Chondrocyte (in vitro differentiated cells): ENCODE results near the gene ABI2. TPM values are rescaled to one million over a fixed set of nuclear protein-coding genes. Genes with fewer than 3 reads are reported as not detected.

Source experiments
- DNase-seq: peaks from one replicate; pipeline ENCODE4 v3.0.0; 2021; ENCODE audit warnings: mixed read lengths, low spot score
- H3K27ac Mint-ChIP-seq: one replicate; pipeline ENCODE4 v1.8.0; 2021; ENCODE audit warnings: mild to moderate bottlenecking, moderate library complexity, mixed read lengths; ENCODE audit not compliant: unreplicated experiment
- H3K27me3 Mint-ChIP-seq: 2 replicates; pipeline ENCODE4 v1.8.0; 2021; ENCODE audit warnings: low read depth, mixed read lengths
- H3K36me3 Mint-ChIP-seq: 2 replicates; pipeline ENCODE4 v1.8.0; 2021; ENCODE audit warnings: low read depth, mixed read lengths
- H3K4me1 Mint-ChIP-seq: 2 replicates; pipeline ENCODE4 v1.8.0; 2021; ENCODE audit warnings: low read depth, mild to moderate bottlenecking, mixed read lengths
- H3K4me3 Mint-ChIP-seq: one replicate; pipeline ENCODE4 v1.8.0; 2021; ENCODE audit warnings: mild to moderate bottlenecking, moderate library complexity, mixed read lengths; ENCODE audit not compliant: unreplicated experiment
- H3K9me3 Mint-ChIP-seq: 2 replicates; pipeline ENCODE4 v1.8.0; 2021; ENCODE audit warnings: low read depth, mixed read lengths
- CTCF ChIP-seq: fragments of 200-600 bp; sonication (generic); IDR thresholded peaks from 2 replicates; pipeline ENCODE4 v1.5.0; 2021; ENCODE audit warnings: antibody characterized with exemption, mild to moderate bottlenecking, moderate library complexity
- total RNA-seq: library from RNA; stranded (reverse); gene quantifications from 3 replicates; pipeline ENCODE4 v1.2.1, GENCODE V29; 2021

Gene ABI2
- total RNA-seq, 1 donor from 2014 or later, result 48.1 TPM

DNA sequence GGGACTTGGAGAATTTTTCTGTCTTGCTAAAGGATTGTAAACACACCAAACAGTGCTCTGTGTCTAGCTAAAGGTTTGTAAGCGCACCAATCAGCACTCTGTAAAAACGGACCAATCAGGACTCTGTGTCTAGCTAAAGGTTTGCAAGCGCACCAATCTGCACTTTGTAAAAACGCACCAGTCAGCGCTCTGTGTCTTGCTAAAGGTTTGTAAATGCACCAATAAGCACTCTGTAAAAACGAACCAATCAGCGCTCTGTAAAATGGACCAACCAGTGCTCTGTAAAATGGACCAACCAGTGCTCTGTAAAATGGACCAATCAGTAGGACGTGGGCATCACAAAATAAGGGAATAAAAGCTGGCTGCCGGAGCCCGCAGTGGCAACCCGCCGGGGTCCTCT is 16.5 kb downstream of the ABI2 start:
- peaks cover 20% of the 10 kb centered on the region for H3K4me1 Mint-ChIP-seq
- no peaks in the 10 kb centered on the region for H3K36me3 Mint-ChIP-seq
- no peak overlapping the region for H3K4me3 Mint-ChIP-seq
- H3K27ac Mint-ChIP-seq, result no peak overlapping the region
- TF ChIP-seq CTCF, result no peak
- H3K9me3 Mint-ChIP-seq, result no peaks in the 10 kb centered on the region
- no peaks in the 10 kb centered on the region for H3K27me3 Mint-ChIP-seq
- DNase-seq, result no peak

- H3K4me1 Mint-ChIP-seq, result peaks cover 7% of the 10 kb centered on the region
- no peaks in the 10 kb centered on the region for H3K27me3 Mint-ChIP-seq
- no peak overlapping the region for H3K4me3 Mint-ChIP-seq
- no peak for TF ChIP-seq CTCF
- no peak for DNase-seq
- no peaks in the 10 kb centered on the region for H3K9me3 Mint-ChIP-seq
- H3K27ac Mint-ChIP-seq, result no peak overlapping the region
- H3K36me3 Mint-ChIP-seq, result no peaks in the 10 kb centered on the region
Observed at GRCh38 chr2:203346612-203347011, 18.4 kb downstream of the ABI2 start.

DNA sequence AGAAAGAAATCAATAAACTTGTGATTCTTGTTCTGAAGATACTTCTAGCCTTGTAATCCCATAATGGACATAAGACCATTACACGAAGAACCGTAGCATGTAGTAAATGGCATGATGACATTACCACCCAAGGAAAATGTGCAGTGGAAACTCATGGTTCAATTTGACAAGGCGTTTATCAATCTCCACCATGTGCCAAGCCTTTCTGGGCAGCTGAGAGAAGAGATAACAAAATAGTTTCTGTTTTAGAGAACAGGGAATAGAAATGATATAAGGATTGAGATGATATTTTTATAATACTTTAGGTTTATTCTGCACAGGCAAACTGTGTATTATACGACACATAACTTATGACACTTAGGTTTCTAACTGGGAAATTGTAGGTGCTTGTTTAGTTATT is 19.2 kb downstream of the ABI2 start:
- Mint-ChIP-seq H3K27ac (no peak overlapping the region), H3K4me3 (no peak overlapping the region), H3K9me3 (no peaks in the 10 kb centered on the region), H3K27me3 (no peaks in the 10 kb centered on the region), H3K36me3 (no peaks in the 10 kb centered on the region), H3K4me1 (no peaks in the 10 kb centered on the region)
- no peak for DNase-seq
- no peak for TF ChIP-seq CTCF

- no peak for DNase-seq
- no peak for TF ChIP-seq CTCF
- Mint-ChIP-seq H3K4me1 (no peaks in the 10 kb centered on the region), H3K36me3 (no peaks in the 10 kb centered on the region), H3K4me3 (no peak overlapping the region), H3K27ac (no peak overlapping the region), H3K9me3 (no peaks in the 10 kb centered on the region), H3K27me3 (no peaks in the 10 kb centered on the region)
Observed at GRCh38 chr2:203352604-203353255, 24.5 kb downstream of the ABI2 start.

- DNase-seq, result no peak
- peaks cover 4% of the 10 kb centered on the region for H3K4me1 Mint-ChIP-seq
- TF ChIP-seq CTCF, result no peak
- H3K4me3 Mint-ChIP-seq, result no peak overlapping the region
- no peaks in the 10 kb centered on the region for H3K9me3 Mint-ChIP-seq
- H3K27me3 Mint-ChIP-seq, result no peaks in the 10 kb centered on the region
- no peaks in the 10 kb centered on the region for H3K36me3 Mint-ChIP-seq
- H3K27ac Mint-ChIP-seq, result peak overlapping the region; percentile 23
Observed at GRCh38 chr2:203354966-203355365, 26.8 kb downstream of the ABI2 start.
